Stimulated activated naive CD8-positive, alpha-beta T cell treated with anti-CD3 and anti-CD28 coated beads, Interleukin-15, amount 100 ng/mL, for 72 hours (primary cell): Measurements from ENCODE around the gene TMEM107.
A peak's percentile ranks its signal among the peaks of the same experiment; 100 is the strongest.

Experiments
- ATAC-seq: fragments of 150-1000 bp; cut with Tn5 transposase; 2 replicates; pipeline ENCODE4 v1.10.0; 2021; ENCODE audit warnings: mild to moderate bottlenecking, moderate library complexity
- DNase-seq, 2 donors: peaks; one replicate each; pipeline ENCODE4 v3.0.0; 2021 to 2022
- H3K27ac Mint-ChIP-seq, 2 donors: one replicate each; pipeline ENCODE4 v1.8.0; 2022; ENCODE audit warnings: mild to moderate bottlenecking in 2 of 2, mixed read lengths in 2 of 2, moderate library complexity in 2 of 2
- H3K27me3 Mint-ChIP-seq: one replicate; pipeline ENCODE4 v1.8.0; 2022; ENCODE audit warnings: mixed read lengths
- H3K4me1 Mint-ChIP-seq: one replicate; pipeline ENCODE4 v1.8.0; 2022; ENCODE audit warnings: mild to moderate bottlenecking, mixed read lengths
- H3K4me3 Mint-ChIP-seq, 2 donors: one replicate each; pipeline ENCODE4 v1.8.0; 2022; ENCODE audit warnings: mild to moderate bottlenecking in 2 of 2, mixed read lengths in 2 of 2, moderate library complexity in 1 of 2
- H3K9me3 Mint-ChIP-seq, 2 donors: one replicate each; pipeline ENCODE4 v1.8.0; 2022; ENCODE audit warnings: mixed read lengths in 2 of 2

TMEM107 gene

GRCh38 chr17:8123695-8124349 is 52.4 kb downstream of the TMEM107 start, which contains the start of gene HES7:
Gene HES7 (minus strand): TSS chr17:8124106. CDS start chr17:8124084, 22 bp downstream.
- DNase-seq (no peak), ATAC-seq (no peak)
- H3K4me3 Mint-ChIP-seq = peak within 1 kb of the TSS; percentile 91
- no peaks in the 10 kb centered on the region for H3K9me3 Mint-ChIP-seq
- H3K27me3 Mint-ChIP-seq = peaks cover 37% of the 10 kb centered on the region
- peaks cover 76% of the 10 kb centered on the region for H3K4me1 Mint-ChIP-seq
- H3K27ac Mint-ChIP-seq = peak within 1 kb of the TSS; percentile 85 to 100

- ATAC-seq = no peak
- peak overlapping the region in 1 of 2 donors; percentile 15 for H3K27ac Mint-ChIP-seq
- peak; percentile 57 to 63 for DNase-seq
Measured at GRCh38 chr17:8122924-8123694, 53.1 kb downstream of the TMEM107 start.

More at GRCh38 chr17:8122924-8123694, 53.1 kb downstream of the TMEM107 start:
- Mint-ChIP-seq H3K9me3 (no peaks in the 10 kb centered on the region), H3K27me3 (peaks cover 43% of the 10 kb centered on the region), H3K4me3 (peak overlapping the region; percentile 91), H3K4me1 (peaks cover 83% of the 10 kb centered on the region)
